CD4-positive, alpha-beta T cell treated with Interleukin-21 for 1 hour (primary cell): Measurements from ENCODE around the gene FICD.
A peak's percentile ranks its signal among the peaks of the same experiment; 100 is the strongest.

Source experiments
- DNase-seq: peaks from one replicate; pipeline ENCODE4 v3.0.0-alpha.2; 2020

Gene FICD

DNA sequence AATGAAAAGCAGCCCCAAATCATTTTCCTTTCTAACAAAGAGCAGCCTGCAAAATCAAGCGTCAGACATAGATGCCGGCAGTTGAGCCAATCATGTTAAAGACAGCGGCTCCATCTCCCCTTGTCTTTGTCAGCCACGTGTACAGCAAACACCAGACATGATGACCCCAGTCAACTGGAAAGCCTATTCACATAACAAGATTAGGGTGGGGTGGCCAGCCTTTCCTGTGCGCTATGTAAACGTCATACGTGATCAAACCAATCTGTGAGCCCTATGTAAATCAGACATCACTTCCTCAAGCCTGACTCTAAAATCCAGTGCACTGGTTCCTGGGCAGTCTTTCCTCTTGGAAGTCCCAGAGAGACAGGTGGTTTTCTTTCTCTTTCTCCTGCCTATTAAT, 9.9 kb upstream of the FICD start:
- DNase-seq: no peak

DNA sequence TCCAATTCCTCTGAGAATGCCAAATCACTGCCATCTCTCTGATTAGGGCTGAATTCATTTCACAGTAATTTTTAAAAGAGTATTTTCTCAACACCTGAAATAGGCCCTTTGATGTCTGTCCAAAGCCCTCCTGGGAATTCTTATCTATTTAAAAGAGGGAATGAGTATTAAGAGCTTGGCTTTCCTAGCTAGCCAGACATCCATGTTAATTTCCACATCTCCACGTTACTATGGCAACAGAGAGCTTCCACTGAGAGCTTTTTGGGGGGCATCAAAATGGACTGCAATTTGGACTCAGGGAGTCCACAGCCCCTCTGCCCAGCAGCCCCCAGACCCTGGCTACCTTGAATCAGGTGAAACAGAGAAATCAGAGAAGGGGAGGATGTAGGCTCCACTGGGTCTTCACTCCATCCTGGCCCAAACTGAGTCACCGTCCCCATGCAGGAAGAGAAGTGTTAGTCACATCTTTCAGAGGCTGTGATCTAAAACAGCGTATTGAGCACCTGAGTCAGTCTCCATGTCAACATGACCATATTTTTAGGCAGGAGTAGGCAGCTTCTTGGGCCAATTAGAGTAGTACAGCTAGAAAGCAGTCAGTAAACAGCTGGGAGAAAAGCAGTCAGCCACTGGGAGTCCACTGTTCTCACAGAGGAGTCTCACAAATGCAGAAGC, 7.0 kb upstream of the FICD start:
- DNase-seq: no peak

DNA sequence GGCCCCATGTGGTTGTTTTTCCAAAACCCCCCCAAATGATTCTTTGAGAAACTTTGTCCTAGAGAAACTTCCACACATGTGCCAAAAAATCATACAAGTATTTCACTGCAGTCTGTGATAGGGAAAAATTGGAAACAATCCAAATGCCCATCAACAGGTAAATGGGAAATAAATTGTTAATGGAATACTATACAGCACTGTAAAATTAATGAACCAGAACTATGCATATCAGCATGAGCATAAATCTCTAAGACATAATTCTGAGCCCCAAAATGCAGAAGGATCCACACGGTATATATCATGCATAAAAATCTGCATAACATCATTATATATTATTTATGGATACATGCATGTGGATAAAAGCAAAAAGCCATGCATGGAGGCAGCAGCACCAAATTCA, 5.3 kb upstream of the FICD start:
- DNase-seq: no peak

DNA sequence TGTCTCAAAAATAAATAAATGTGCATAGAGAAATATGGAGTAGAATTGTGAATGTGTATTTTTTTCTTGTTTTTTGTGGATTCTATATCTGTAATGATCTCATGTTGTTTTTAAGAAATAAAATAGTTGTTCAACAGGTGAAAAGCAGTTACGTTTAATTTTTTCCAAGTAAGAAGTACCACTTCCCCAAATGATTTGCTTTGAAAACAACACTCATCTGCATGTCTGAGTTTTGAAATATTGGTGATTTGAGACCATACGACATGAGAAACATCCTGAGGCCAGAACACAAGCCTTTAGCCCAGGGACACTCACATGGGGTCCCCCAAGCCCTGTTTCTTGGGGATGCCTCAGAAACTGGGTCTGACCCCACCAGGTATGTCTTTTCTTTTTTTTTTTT, 4.2 kb upstream of the FICD start:
- no peak for DNase-seq

DNA sequence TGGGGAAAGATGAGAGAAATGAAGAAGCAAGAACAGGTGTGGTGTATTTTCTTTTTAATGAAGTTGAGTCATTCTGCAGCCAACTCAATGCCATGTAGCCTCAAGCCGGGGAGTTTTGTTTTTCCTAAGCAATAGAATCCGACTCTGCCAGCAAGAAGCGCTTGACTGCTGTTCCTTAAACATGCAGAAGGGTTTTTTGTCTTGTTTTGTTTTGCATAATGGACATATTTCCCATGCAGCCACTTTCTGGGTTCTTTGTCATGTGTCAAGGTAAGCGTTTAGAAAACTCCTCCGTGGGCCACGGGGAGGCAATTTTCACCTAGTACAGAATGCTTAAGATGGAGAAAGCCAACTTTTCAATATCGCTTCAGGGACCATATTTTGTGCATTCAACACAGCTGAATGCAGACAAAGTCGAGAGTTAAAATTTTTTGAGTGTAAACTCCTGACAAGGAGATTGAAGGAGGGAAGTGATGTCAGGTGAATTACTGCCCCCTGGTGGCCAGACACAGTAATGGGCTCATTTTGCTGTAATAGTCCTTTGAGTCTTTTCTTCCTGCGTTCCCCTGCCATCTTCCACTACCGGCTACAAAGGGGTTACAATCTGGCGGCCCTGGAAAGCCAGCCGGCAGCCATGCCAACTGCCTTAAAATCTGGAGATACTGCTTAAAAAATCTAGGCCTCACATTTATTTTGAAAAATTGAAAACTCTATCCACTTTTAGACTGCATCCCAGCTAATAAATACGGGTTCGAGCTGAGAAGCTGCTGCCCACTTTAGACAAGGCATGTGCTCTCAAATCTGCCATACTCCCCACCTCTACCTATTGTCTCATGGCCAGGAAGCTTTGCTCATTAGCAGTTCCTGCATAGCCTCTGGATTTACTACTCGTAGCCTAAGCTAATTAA, 3.2 kb upstream of the FICD start:
- peak; percentile 76 for DNase-seq

DNA sequence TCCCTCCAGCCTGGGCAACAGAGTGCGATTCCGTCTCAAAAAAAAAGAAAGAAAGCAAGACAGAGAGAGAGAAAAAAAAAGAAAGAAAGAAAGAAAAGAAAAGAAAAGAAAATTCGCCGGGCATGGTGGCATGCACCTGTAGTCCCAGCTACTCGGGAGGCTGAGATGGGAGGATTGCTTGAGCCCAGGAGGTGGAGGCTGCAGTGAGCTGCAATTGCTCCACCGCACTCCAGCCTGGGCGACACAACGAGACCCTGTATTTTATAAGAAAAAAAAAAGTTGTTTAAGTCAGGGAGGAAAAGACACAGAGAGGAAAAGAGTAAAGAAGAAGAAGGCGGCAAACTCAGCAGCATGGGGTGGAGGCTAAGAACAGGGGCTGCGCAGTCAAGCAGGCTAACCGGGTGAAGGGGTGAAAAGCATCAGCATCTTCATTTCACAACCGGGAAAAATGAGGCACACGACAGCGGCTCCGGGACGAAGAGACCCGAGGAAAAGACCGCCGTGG, 557 bp upstream of the FICD start:
- DNase-seq: no peak

DNA sequence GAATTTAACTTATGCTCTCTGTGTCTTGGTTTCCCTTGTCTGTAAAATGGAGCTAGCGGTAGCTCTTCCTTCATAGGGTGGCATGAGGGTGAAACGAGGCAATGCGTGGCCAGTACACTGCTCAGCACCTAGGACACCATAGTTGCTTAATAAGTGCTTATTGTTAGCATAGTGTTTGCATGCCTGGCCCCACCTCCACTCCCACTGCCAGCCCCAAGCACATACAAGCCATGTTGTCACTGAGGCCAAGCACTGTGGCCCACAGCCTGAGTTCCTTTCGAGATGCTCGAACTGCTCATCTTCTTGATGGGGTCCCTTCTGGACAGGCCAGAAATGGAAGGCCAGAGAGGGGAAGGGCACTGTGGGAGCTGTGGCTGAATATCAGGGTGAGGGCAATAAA, 839 bp downstream of the FICD start:
- DNase-seq: peak; percentile 3

DNA sequence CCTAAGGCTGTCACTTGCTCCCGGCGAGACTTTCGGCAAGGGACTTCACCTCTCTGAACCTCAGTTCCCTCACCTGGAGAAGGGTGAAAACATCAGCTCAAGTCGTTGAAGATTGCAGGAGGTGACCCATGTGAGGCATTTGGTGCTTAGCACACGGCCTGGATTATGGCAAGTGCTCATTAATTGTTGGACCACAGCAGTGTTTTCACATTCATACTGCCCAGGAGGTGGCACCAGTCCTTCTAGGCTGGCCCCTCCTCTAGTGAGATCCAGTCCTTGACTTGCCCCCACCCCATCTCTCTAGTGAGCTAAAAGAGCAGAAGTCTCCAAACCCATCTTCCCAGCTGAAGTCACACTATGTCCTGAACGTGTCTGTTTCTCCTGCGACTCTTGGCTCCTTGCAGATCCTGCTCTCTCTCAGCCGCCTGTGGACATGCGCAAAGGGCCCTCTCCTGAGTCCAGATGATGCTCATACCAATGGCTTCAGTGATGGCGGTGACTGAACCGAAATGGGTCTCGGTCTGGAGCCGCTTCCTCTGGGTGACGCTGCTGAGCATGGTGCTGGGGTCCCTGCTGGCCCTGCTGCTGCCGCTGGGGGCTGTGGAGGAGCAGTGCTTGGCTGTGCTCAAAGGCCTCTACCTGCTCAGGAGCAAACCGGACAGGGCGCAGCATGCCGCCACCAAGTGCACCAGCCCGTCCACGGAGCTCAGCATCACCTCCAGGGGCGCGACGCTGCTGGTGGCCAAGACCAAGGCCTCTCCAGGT, 1.6 kb downstream of the FICD start:
- DNase-seq: no peak

DNA sequence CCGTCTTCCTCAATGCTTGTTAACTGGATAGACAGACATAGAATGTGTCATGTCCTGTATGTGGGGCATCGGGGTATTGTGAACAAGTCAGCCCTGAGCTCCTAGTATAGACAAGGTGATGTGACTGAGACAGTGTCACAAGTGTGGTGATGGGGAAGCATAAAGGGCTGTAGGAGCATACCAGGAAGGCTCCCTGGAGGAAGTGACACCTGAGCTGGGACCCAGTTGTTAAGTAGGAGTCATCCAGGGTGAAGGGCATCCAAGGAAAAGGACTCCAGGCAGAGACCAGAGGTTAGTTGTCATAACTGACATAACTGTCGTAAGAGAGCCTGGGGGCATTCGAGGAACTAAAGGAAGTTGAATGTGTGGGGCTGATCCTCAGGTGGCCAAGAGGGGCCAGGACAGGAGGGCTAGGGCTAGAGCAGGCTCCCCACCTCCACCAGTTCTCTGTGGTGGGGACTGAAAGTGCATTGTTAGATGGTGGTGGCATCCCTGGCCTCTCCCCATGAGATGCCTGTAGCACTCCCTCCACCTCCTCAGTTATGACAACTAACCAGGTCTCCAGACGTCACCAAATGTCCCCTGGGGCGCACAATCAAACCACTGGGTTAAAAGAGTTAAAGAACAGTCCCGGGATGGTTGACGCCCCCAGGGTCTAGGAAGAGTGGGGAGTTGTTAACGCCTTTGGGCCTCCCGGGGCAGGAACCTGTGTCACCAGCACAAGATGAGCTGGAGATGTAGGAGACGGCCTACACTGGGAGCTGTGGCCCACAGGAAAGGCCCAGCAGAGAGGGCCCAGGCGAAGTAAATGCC, 2.4 kb downstream of the FICD start:
- no peak for DNase-seq

DNA sequence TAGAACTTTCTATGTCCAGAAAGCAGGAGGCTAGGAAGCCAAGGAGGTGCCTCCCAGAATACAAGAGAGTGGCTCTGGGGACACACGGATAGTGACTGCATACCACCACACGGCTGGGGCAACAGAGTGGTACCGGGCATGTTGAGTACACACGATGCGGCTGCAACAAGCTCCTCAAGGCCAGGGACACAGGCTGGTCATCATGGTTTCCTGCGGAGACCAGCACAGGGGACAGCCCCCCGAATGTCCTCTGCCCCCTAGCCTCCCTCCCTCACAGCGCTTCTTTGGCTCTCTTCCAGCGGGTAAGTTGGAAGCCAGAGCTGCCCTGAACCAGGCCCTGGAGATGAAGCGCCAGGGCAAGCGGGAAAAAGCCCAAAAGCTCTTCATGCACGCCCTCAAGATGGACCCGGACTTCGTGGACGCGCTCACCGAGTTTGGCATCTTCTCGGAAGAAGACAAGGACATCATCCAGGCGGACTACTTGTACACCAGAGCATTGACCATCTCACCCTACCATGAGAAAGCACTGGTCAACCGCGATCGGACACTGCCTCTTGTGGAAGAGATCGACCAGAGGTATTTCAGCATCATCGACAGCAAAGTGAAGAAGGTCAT, 3.1 kb downstream of the FICD start:
- no peak for DNase-seq

DNA sequence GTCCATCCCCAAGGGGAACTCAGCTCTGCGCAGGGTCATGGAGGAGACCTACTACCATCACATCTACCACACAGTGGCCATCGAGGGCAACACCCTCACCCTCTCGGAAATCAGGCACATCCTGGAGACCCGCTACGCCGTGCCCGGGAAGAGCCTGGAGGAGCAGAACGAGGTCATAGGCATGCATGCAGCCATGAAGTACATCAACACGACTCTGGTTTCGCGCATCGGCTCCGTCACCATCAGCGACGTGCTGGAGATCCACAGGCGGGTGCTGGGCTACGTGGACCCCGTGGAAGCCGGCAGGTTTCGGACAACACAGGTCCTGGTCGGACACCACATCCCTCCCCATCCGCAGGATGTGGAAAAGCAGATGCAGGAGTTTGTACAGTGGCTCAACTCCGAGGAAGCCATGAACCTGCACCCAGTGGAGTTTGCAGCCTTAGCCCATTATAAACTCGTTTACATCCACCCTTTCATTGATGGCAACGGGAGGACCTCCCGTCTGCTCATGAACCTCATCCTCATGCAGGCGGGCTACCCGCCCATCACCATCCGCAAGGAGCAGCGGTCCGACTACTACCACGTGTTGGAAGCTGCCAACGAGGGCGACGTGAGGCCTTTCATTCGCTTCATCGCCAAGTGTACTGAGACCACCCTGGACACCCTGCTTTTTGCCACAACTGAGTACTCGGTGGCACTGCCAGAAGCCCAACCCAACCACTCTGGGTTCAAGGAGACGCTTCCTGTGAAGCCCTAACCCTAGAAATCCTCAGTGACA, 3.8 kb downstream of the FICD start:
- DNase-seq: no peak

DNA sequence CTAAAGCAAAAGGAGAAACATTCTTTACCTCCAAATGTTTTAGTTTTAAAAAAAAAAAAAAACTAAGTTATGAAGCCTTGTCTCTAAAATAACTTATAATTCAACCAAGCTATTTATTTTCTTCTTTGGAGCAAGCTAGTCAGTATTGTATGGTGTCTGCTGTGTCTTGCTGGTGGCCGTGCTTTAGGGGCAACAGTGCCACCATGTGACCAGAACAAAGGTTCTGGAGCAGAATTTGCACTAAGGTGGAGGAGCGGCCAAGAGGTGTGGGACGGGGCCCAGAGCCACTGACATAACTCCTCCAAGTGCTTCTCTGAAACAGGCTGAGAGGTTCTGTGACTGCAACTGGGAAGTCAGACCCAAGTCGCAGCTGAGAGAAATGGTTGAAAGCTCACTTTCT, 4.5 kb downstream of the FICD start:
- no peak for DNase-seq

DNA sequence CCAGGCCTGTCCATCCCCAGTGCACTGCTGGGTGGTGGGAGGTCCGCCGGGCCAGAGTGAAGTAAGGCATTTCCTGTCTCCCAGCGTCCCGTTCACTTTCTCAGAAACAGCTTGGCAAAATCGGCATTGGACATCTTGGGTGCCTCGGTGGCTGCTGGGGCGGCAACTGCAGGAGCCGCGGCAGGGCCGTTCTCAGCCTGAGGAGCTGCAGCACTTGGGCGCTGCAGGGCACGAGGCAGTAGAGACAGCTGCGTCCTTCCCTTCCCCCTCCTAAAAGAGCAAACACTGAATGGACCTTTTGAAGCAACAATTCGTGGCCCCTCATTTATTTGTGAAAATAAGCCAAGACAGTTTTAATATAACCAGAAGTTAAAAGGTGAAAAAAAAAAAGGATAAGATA, 8.3 kb downstream of the FICD start:
- no peak for DNase-seq

DNA sequence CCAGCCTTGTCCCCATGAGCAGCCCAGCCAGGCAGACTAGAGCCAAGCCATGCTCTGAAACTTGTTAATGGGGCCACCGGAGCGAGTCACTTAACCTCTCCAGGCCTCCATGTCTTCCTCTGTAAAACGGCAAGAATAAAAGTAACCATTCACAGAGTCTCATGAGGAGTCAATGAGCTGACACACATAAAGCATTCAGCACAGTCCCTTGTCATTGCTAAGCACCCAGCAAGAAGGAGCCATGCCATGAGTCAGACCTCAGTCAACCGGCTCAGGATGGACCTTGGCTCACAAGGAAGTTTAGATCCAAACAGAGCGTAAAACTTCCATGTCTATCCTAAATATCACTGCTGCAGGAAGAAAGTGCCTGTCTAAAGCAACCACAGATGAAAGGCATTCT, 10.6 kb downstream of the FICD start:
- no peak for DNase-seq

DNA sequence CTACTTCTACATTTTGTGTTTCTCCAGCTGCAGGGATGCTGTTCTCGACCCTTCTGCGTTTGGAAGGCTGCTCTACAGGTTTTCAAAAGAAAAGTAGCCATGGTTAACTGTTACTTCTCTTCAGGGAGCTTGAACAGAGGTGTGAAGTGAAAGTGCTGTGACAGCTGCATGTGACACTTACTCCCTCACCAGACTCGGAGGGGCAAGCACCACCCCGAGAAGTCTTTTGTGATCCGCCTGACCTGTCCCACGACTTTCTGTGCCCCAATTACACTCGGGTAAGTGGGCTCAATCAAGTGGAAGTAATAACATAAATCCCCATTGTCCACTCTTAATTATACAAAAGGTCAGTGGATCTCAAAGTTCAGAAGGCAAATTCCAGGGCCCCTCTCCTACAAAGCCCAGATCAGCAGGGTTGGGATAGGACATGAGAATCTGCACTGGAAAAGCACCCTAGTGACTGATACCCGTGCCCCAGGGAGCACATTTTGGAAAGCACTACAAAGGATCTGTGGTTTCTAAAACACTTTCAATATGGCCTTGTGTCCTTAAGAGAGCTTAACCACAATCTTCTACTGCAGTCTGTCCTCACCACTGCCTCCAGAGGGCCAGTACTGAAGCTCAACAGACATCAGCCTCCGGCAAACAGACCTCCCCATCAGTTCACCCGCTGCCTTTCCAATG, 11.5 kb downstream of the FICD start:
- DNase-seq: no peak

DNA sequence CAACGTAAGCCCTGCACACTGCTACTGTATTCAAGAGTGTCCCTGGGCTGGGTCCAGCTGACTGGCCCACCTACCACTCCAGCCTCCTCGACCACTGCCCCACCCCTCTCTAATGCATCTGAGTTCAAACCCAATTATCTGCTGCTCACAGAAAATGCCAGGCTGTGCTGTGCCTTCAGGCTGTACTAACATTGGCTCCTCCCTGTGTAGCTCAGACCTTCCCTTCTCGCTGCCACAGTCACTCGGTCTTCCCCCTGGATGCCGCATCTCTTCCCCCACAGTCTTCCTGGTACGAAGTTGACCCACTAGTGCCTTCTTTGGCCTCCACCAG, 12.1 kb downstream of the FICD start:
- DNase-seq: no peak

DNA sequence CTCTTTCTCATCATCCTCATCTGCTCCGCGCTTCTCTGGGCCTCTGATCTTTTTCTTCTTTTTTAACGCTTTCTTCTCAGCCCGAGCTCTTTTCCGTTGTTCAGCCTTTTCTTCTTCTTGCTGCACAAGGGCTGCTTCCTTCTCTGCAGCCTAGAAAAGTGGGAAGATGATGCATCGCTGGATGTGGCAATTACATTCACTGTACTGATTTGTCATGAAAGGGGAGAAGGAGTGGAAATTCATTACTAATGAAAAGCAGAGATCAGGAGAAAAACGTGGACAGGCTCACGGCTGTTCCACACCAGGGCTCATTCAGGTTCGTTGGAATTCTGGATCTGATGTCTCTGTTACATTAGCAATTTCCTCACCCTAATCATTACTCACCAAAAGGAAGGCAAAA, 15.1 kb downstream of the FICD start:
- no peak for DNase-seq

DNA sequence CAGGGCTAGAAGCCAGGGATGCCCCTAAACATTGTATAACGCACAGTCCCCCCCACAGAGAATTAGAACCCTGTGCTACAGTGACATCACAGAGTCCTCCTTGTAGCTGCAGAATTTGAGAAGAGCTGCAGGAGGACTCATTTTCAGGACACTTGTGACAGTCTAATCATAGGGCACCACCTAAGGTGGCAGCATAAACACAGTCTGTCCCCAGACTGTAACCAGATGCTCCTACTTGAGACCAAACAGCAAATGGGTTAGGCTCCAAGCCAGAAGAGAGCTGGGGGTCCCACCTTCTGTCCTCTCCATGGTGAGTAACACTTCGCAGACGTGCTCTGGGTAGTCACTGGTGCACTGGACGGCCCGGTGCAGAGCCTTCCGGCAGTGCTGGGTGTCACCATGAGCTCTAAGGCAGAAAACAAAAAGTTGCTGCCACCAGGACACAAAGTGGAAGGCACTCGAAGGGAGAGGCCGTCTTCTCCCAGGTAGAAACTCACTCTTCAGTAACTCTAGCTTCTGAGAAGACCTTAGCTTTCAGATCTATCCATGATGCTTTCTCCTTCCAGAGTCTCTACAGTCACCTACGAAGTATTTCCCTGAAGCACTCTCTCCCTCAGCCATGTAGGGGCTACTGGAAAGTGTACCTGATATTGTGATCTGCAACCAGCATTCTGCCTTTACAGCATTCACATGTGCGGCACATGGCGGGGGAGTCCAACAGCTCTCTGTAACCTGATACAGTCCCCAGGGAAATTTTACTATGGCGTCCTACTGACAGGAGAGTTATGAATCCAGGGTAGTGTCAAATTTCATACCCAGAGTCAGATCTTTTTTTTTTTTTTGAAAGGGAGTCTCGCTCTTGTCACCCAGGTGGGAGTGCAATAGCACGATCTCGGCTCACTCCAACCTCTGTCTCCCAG, 17.1 kb downstream of the FICD start:
- no peak for DNase-seq

DNA sequence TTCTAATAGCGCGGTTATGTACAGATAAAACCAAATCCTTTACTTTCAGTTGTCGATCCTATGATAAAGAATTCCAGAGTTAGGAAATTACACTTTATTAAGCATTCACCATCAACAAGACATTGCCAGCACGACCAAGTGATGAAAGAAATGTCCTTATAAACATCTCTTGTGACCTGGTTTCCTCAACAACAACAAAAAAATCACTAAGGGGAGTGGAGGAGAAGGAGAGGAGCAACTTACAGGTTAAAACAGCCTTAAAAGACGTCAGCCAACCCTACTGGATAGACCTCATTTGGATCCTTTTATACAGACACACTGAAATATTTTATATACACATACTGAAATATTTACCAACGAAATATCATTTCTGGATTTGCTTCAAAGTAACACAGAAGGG, 23.1 kb downstream of the FICD start:
- no peak for DNase-seq
